Right lobe of liver (tissue), 6 donors: ENCODE results near the gene MIDN. TPM values are rescaled to one million over a fixed set of nuclear protein-coding genes. Genes with fewer than 3 reads are reported as not detected.
A peak's percentile ranks its signal among the peaks of the same experiment; 100 is the strongest.

Source experiments
- ATAC-seq, 4 donors: fragments of 200-7000 bp; cut with Tn5 transposase; one replicate each; pipeline ENCODE4 v1.9.1; 2020; ENCODE audit warnings: mild to moderate bottlenecking in 4 of 4, moderate library complexity in 4 of 4
- DNase-seq, 3 donors: peaks; one replicate each; pipeline ENCODE4 v3.0.0-alpha.2; 2020
- H3K27ac ChIP-seq, 3 donors: fragments of 200-600 bp; one replicate each; pipeline ENCODE4 v1.8.0; 2022
- H3K27me3 ChIP-seq, 2 donors: fragments of 200-600 bp; one replicate each; pipeline ENCODE4 v1.8.0; 2022
- H3K36me3 ChIP-seq, 4 donors: fragments of 200-600 bp; sonication (generic) in 1 of 4; one replicate each; pipeline versions ENCODE4 v1.5.1 to v1.8.0; 2017 to 2022; ENCODE audit warnings: control low read depth in 1 of 4
- H3K4me1 ChIP-seq, 4 donors: fragments of 200-600 bp; sonication (generic) in 1 of 4; one replicate each; pipeline versions ENCODE4 v1.5.1 to v1.8.0; 2017 to 2022; ENCODE audit warnings: control low read depth in 1 of 4
- H3K4me3 ChIP-seq, 3 donors: fragments of 200-600 bp; one replicate each; pipeline ENCODE4 v1.8.0; 2022
- H3K9me3 ChIP-seq, 4 donors: fragments of 200-600 bp; sonication (generic) in 1 of 4; one replicate each; pipeline versions ENCODE4 v1.5.1 to v1.8.0; 2017 to 2022; ENCODE audit warnings: control low read depth in 1 of 4
- POLR2A ChIP-seq: fragments of 450-650 bp; IDR thresholded peaks from one replicate; pipeline ENCODE4 v1.6.1; 2017; ENCODE audit warnings: antibody characterized with exemption, mild to moderate bottlenecking
- WGBS: methylation state at CpG from one replicate; pipeline ENCODE4 v1.1.6; 2018; ENCODE audit warnings: low coverage, low lambda C conversion rate; ENCODE audit not compliant: insufficient coverage; ENCODE audit errors: missing lambda C conversion rate; 5-methylcytosine and 5-hydroxymethylcytosine counted together
- intact Hi-C, 2 donors: fragments of 100-400 bp; cut with DNase I; formaldehyde crosslinking; loops; one replicate each; pipeline versions ENCODE4 v1.11.2 to v1.14.1; 2022
- total RNA-seq, 6 experiments: library from RNA; depleted of rRNA in 2 of 6; stranded (reverse); fragments of >200 nt in 2 of 6; fragmentation: NEBNext Ultra II Directional in 3 of 6; extraction: Animal tissue kit (Norgen Biotek cat#: 25700) in 3 of 6; gene quantifications; one replicate each; pipeline versions ENCODE4 v1.1.0 to v1.2.4, GENCODE V29; 2016 to 2023
- TF ChIP-seq, protein P1 (sequence below), 4 donors: fragments of 200-600 bp in 3 of 4; fragments of 450-650 bp in 1 of 4; IDR thresholded peaks; one replicate each; pipeline versions ENCODE4 v1.5.1 to v1.8.0; 2016 to 2022; ENCODE audit warnings: antibody characterized with exemption in 4 of 4, mild to moderate bottlenecking in 2 of 4
- donor health status: DM: no; HTN: yes; CAD: no.
- donor health status: DM: no; HTN: no; CAD: no.
- donor health status: DM: no; HTN: no; CAD: no.
- donor health status: DM: no; HTN: yes; CAD: no.
- donor health status: DM: no; HTN: yes; CAD: no.

MIDN gene
- total RNA-seq, 6 experiments from 2014 or later = 22.3 to 55.1 (median 29.3) TPM

DNA sequence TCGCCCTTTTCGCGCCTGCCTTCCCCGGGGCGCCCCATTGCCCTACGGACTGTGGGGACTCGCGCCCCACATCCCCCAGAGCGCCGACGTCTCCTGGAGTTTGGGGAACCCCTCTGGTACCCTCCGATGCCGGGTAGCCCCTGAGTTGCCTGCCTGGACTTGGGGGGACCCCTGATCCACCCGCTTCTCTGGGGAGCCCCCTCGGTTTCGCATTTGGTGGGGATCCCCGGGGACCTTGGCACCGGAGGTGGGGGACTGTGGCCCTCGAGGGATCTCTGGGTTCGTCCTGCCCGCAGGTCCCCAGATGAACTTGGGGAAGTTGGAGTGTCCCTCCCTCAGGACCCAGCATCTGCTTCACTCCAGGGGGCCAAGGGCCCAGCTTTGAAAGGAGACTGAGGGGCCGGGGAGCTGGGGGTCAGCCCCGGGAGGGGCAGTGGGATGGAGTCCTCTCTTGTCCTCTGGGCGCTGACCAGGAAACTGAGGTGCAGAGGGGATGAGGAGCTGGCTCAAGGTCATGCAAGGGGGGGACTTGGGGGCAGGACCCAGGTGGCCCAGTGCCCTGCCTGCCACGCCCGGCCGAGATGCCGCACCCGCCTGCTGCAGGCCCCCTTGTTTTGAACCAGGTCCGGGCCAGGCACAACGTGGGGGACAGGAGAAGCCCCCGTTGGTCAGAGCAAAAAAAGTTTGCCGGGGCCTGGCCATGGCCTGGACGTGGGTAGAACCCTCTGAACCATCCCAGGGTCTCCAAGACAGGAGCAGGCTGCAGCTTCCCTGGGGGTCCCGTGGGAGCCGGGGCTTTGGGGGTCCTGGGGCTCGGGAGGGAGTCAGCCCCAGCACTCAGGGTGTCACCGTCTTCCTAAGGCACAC is 38.3 kb downstream of the MIDN start:
- H3K27me3 ChIP-seq = no peaks in the 10 kb centered on the region
- WGBS = 46% methylated on average over 8 of the region's 38 CpGs
- H3K9me3 ChIP-seq = no peaks in the 10 kb centered on the region
- ATAC-seq (no peak), DNase-seq (no peak)
- intact Hi-C loops = loop anchor here in 1 of 2 donors (10.0 kb wide), 2 partner anchors 108 to 218 kb away; no protein-coding TSS in a partner anchor
- H3K4me3 ChIP-seq = peak overlapping the region; percentile 23 to 46 (median 43)
- no peak overlapping the region for H3K27ac ChIP-seq
- H3K36me3 ChIP-seq = no peaks in the 10 kb centered on the region
- peaks cover 0 to 37% (median 14%) of the 10 kb centered on the region in 4 donors for H3K4me1 ChIP-seq
- TF ChIP-seq POLR2A = no peak
- TF ChIP-seq, protein P1, sequence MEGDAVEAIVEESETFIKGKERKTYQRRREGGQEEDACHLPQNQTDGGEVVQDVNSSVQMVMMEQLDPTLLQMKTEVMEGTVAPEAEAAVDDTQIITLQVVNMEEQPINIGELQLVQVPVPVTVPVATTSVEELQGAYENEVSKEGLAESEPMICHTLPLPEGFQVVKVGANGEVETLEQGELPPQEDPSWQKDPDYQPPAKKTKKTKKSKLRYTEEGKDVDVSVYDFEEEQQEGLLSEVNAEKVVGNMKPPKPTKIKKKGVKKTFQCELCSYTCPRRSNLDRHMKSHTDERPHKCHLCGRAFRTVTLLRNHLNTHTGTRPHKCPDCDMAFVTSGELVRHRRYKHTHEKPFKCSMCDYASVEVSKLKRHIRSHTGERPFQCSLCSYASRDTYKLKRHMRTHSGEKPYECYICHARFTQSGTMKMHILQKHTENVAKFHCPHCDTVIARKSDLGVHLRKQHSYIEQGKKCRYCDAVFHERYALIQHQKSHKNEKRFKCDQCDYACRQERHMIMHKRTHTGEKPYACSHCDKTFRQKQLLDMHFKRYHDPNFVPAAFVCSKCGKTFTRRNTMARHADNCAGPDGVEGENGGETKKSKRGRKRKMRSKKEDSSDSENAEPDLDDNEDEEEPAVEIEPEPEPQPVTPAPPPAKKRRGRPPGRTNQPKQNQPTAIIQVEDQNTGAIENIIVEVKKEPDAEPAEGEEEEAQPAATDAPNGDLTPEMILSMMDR (IDR thresholded peaks at IDR 0.05) = no peak

DNA sequence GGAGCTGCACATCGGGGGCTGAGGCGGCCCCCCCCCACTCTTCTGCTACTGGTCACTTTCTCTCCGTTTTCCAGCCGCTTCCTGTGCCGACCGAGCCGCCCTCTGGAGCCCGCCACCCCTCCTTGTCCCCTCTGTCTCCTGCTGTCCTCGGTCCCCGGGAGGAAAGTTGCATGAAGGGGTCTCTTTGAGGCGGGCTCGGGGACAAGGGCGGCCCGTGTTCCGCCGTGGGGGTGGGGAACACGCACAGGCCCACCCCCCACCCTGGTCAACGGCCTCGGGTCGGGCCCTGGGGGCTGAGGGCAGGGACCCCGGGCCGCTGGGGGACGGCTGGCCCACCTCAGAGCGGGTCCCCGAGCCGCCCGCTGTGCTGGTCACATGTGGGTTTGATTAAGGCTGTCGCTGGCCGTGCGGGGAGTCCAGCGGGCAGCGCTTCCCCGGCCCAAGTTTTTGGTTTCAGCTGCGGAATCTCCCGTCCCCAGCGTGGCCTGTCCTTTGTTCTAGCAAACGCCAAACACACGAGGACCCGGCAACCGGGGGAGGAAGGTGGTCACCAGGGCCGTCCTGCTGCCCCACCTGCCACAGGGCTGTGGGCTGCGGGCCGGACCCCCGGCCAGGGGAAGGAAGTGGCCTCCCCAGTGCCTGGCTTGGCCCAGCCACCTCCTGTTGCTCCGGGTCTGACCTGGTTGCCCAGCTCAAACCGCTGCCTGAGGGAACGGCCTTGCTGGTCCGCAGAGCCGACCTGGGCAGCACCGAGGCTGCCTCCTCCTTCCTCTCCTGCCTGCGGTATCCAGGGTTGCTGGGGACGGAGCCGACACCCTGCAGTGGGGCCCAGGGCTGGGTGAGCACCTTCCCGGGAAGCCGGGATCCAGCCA is 39.2 kb downstream of the MIDN start:
- Histone ChIP-seq H3K4me1 (peaks cover 0 to 44% (median 17%) of the 10 kb centered on the region in 4 donors), H3K36me3 (no peaks in the 10 kb centered on the region), H3K9me3 (no peaks in the 10 kb centered on the region), H3K27ac (no peak overlapping the region), H3K4me3 (no peak overlapping the region), H3K27me3 (no peaks in the 10 kb centered on the region)
- intact Hi-C loops = loop anchor here in 1 of 2 donors (10.0 kb wide), 2 partner anchors 107 to 217 kb away; no protein-coding TSS in a partner anchor
- DNase-seq (no peak), ATAC-seq (no peak)
- TF ChIP-seq, protein P1 (IDR thresholded peaks at IDR 0.05) = no peak
- TF ChIP-seq POLR2A = no peak
- 31% methylated on average over 9 of the region's 55 CpGs for WGBS

DNA sequence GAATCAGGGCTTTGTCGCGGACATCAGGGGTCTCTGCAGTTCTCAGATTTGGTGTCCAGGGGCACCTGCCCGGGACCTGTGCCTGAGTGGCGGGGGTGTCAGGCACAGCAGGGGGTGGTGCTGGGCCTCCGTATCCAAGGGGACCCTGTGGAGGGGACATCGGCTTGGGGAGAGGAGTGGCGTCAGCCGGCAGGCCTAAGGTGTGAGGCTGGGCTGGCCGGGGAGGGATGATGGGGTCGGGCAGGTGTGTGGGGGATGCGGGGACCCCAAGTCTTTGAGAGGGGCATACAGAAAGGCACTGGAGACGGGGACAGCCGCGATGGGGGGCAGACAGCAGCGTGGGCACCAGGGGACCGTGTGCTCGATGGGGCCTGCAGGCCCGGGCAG is 39.8 kb downstream of the MIDN start:
- WGBS = no CpG with 5 or more reads among the region's 18 CpGs
- H3K4me1 ChIP-seq = peaks cover 0 to 38% (median 14%) of the 10 kb centered on the region in 4 donors
- no peaks in the 10 kb centered on the region for H3K27me3 ChIP-seq
- H3K4me3 ChIP-seq = no peak overlapping the region
- H3K36me3 ChIP-seq = no peaks in the 10 kb centered on the region
- TF ChIP-seq, protein P1 (IDR thresholded peaks at IDR 0.05) = no peak
- no peak for TF ChIP-seq POLR2A
- ATAC-seq (no peak), DNase-seq (no peak)
- no peaks in the 10 kb centered on the region for H3K9me3 ChIP-seq
- H3K27ac ChIP-seq = no peak overlapping the region
- intact Hi-C loops = loop anchor here in 1 of 2 donors (10.0 kb wide), 2 partner anchors 107 to 217 kb away; no protein-coding TSS in a partner anchor

DNA sequence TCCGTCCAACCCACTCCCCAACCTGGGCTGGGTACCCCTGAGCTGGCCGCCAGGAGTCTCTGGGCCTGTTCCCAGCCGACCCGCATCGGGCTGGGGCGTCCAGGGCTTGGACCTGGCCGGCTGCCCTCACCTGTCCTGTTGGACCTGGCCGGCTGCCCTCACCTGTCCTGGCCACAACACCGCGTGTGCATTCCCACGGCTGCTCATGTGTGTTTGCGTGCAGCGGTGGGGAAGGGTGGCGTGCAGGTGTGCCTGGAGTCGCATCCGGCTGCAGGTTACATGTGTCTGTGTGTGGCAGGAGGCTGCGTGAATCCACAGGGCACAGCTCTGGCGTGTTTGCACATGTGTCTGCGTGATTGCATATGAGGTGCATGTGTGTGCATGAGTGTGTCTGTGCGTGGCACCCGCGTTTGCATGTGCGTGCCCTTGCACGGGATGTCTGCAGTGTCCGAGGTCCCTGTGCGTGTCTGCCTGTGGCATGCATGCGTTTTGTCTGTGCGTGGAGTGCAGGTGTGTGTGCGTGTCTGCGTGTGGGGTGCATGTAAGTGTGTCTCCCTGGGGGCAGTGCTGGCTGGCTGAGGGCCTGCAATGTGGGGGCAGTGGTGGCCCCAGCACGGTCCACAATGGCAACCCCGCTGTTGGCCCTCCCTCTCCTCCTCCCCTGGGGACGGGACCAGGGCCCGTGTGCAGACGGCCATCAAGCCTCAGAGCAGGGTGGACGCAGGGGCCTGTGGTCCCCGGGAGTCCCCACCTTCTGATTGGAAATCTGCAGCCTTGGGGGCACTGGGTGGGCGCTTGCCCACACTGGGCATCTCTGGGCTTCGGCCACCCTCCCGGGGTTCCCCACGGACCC is 40.7 kb downstream of the MIDN start:
- intact Hi-C loops = loop anchor here in 1 of 2 donors (10.0 kb wide), 2 partner anchors 106 to 216 kb away; no protein-coding TSS in a partner anchor
- ATAC-seq (no peak), DNase-seq (no peak)
- WGBS = 82% methylated on average over 12 of the region's 41 CpGs
- no peak overlapping the region for H3K27ac ChIP-seq
- H3K4me1 ChIP-seq = peaks cover 0 to 30% (median 11%) of the 10 kb centered on the region in 4 donors
- H3K9me3 ChIP-seq = no peaks in the 10 kb centered on the region
- TF ChIP-seq, protein P1 (IDR thresholded peaks at IDR 0.05) = no peak
- no peak for TF ChIP-seq POLR2A
- H3K4me3 ChIP-seq = no peak overlapping the region
- no peaks in the 10 kb centered on the region for H3K27me3 ChIP-seq
- no peaks in the 10 kb centered on the region for H3K36me3 ChIP-seq
